T-helper 2 cell treated with Interferon-gamma antibody and Interleukin-4, amounts not matched to agents 100 ng/mL and 5 ng/mL, for 36 hours (primary cell): ENCODE measurements around the gene CCSER1. TPM values are rescaled to one million over a fixed set of nuclear protein-coding genes. Genes with fewer than 3 reads are reported as not detected.
"Not testable (repeated sequence)": the region's sequence is repeated elsewhere in the genome, so short reads cannot be mapped to it uniquely, and the experiment has no call there.

Source experiments
- intact Hi-C: fragments of 100-400 bp; cut with micrococcal nuclease; formaldehyde crosslinking; loops from one replicate; pipeline ENCODE4 v1.15.1; 2023
- total RNA-seq: library from RNA; stranded (reverse); gene quantifications from 2 replicates; pipeline ENCODE4 v1.2.3, GENCODE V29; 2022

Gene CCSER1
- total RNA-seq, 1 donor from 2014 or later: not detected

GRCh38 chr4:91114386-91114785 is 987.2 kb downstream of the CCSER1 start:
- intact Hi-C loops: no loop called here

- intact Hi-C loops: no loop called here
Observed at GRCh38 chr4:91116861-91117260, 989.7 kb downstream of the CCSER1 start.

GRCh38 chr4:91118597-91118996 is 991.4 kb downstream of the CCSER1 start:
- intact Hi-C loops: no loop called here

GRCh38 chr4:91123742-91124141 is 996.5 kb downstream of the CCSER1 start:
- intact Hi-C loops: no loop called here

GRCh38 chr4:91127192-91127591 is 1000.0 kb downstream of the CCSER1 start:
- intact Hi-C loops: no loop called here

DNA sequence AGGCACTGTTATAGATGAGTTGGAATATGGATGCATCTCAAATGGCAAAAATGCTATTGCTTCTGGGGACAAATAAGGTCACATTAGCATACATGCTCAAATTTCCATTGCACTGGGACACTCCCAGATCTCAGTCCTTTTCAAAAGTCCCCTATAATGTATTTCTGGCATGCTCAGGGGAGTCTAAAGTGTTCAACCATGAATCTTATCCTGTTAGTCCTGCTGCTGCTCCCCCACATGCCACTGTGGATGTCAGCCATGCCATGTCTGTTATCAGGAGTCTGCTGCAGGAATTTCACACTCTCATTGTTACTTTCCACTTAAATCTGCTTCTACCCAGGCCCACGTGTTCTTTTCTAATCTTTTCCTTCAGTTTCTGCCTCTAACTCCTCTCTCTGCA is 1000.6 kb downstream of the CCSER1 start:
- intact Hi-C loops: no loop called here

DNA sequence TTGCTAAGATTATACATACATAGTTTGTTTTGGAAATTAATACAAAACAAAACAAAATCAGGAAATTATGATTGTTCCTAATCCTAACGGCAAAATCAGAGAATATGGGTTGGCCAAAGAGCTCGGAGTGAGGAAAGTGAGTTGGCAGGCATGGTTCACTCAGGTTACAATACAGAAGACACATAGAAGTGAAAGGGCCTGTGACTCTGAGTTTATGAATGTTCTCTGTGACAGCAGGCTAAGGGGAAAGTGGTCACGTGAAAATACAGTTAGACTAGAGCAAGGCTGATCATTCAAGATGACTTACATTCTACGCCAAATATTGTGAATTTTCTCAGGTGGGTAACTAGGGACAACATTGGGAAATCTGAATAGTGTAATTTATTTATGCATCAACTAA is 1001.3 kb downstream of the CCSER1 start:
- intact Hi-C loops: no loop called here

DNA sequence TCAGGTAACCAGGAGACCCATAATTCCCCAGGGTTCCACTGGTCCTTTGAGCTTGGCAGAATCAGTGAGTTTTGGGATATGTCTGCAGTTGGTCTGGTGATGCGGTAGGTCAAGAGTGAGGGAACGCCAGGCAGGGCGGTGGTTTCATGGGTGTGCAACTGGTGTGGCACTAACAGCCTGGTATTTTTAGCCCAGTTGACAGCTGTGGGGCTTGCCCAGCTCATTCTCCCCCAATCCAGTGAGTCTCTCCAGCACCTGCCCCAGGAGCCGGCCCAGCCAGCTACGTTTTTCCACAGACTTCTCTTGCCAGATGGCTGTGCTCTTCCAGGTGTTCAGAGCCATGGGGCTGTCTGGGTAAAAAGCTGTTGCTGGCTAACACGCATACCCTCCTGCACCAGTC is 1019.9 kb downstream of the CCSER1 start:
- intact Hi-C loops: no loop called here

DNA sequence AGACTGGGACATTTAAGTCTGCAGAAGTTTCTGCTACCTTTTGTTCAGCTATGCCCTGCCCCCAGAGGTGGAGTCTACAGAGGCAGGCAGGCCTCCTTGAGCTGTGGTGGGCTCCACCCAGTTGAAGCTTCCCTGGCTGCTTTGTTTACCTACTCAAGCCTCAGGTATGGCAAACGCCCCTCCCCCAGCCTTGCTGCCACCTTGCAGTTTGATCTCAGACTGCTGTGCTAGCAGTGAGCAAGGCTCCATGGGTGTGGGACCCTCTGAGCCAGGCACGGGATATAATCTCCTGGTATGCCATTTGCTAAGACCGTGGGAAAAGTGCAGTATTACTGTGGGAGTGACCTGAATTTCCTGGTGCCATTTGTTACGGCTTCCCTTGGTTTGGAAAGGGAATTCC is 1026.8 kb downstream of the CCSER1 start:
- intact Hi-C loops: not testable (repeated sequence)

GRCh38 chr4:91167864-91168653 is 1040.9 kb downstream of the CCSER1 start:
- intact Hi-C loops: not testable (repeated sequence)

DNA sequence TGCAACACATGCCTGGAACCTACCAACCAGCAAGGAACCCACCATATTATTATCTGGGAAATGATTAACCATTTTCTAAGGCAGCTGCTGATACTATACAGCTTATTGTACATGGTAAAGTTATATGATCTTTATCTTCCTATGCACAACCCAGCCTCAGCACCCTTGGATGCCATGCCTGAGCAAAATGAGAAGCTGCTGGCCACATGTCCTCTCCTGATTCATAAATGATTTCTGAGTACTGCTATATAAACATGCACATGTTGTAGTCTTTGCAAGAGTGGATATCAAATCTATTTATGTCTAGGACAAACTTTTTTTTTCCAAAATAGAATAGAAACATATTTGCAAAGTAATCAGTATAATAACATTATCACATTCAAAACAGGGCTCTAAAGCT is 1043.6 kb downstream of the CCSER1 start:
- intact Hi-C loops: no loop called here

GRCh38 chr4:91171217-91171616 is 1044.0 kb downstream of the CCSER1 start:
- intact Hi-C loops: no loop called here

DNA sequence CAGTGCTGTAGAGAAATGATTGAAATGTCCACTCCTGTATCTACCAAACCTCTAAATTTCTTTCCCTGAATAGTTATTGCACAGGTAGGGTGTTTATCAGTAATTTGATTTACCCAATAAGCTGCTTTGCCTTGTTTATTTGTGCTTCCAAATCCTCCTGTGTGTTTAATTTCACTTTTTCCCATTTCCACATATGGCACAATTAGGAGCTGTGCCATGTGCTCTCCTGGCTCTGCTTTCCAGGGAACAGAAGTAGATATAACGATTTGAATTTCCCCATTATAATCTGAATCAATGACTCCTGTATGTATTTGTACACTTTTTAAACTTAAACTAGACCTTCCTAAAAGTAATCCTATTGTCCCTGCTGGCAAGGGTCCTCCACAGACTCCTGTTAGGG is 1057.9 kb downstream of the CCSER1 start:
- intact Hi-C loops: not testable (repeated sequence)

- intact Hi-C loops: no loop called here
Observed at GRCh38 chr4:91198951-91199350, 1071.8 kb downstream of the CCSER1 start.

GRCh38 chr4:91207535-91207934 is 1080.3 kb downstream of the CCSER1 start:
- intact Hi-C loops: no loop called here

DNA sequence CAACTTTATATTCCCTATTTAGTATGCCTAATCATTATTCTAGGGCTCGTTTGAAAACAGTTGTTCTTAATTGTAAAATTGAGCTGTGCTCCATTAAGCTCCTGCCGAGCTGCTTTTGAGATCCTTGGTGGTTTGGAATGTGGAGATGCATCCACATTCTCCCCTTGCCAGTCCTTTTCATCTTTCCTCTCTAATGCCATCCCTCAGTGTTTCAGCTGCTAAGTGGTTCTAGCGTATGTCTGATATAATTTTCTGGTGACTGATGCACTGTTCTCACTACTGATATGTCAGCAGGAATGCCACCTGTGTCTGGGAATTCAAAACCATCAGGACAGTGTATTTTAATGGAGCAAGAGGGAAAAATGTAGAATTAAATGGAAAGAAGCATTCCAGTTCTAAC is 1085.0 kb downstream of the CCSER1 start:
- intact Hi-C loops: no loop called here

- intact Hi-C loops: not testable (repeated sequence)
Observed at GRCh38 chr4:91217831-91218403, 1090.7 kb downstream of the CCSER1 start.

DNA sequence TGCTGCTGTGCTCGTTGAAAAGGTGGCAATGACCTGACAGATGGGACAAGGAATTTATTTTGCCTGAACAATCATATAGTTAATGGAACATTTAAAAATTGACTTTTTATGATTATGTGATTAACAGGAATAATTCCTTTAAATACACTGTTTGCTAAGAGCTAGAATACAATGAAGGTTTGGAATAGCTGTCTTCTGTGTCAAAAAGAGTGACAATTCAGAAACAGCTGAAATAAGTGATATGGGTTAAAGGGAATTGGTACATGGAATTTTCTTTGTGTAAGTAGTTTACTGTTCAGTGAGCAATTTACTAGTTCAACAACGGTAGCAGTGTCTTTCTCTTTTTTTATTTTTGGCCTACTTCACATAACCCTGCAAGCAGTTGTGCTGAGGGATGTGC is 1093.1 kb downstream of the CCSER1 start:
- intact Hi-C loops: no loop called here

DNA sequence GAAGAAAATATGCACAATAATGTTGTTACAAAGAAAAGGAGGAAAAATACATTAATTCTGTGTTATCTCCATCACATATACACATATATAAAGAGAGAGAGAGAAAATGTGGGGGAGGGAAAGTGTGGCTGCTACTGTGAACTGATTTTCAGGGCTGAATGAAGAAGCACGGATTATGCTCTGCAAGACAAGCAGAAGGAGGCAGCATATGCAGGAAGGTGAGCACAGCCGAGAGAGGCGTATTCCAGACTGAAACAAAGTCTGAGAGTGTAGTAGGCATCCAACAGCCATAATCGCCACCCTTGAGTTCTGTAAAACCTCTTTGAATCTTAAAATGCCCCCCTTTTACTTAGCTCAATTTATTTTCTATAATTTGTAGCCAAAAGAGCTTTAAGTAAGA is 1094.8 kb downstream of the CCSER1 start:
- intact Hi-C loops: no loop called here

GRCh38 chr4:91226867-91227266 is 1099.7 kb downstream of the CCSER1 start:
- intact Hi-C loops: no loop called here

- intact Hi-C loops: no loop called here
Observed at GRCh38 chr4:91228659-91229058, 1101.5 kb downstream of the CCSER1 start.

- intact Hi-C loops: no loop called here
Observed at GRCh38 chr4:91233164-91233563, 1106.0 kb downstream of the CCSER1 start.

DNA sequence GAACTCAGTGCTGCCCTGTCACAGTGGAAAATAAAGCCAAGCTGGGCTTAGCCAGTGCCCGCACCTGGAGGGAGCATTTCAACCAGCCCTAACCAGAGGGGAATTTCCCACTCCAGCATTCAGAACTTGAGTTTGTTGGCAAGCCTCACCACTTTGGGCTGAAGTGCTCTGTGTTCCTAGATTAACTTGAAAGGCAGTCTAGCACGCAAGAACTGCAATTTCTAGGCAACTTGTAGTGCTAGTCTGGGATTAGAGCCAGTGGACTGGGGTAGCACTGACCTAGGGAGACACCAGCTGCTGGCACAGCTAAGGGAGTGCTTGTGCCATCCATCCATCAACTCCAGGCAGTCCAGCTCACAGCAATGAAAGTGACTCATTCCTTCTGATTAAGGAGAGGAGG is 1115.9 kb downstream of the CCSER1 start:
- intact Hi-C loops: no loop called here
